GM12891 (cell line): ENCODE data around the gene VEZT.
A peak's percentile ranks its signal among the peaks of the same experiment; 100 is the strongest.

Source experiments
- PAX5 ChIP-seq: IDR thresholded peaks from 2 replicates; pipeline ENCODE4 v1.6.1; 2011; ENCODE audit warnings: low read length, moderate library complexity, mild to moderate bottlenecking; ENCODE audit not compliant: insufficient read depth, severe bottlenecking
- POLR2A ChIP-seq: IDR thresholded peaks from 2 replicates; pipeline ENCODE4 v1.6.1; 2011; ENCODE audit warnings: low read depth, low read length, control low read depth
- POLR2AphosphoS5 ChIP-seq: IDR thresholded peaks from 2 replicates; pipeline ENCODE4 v1.6.1; 2011; ENCODE audit warnings: low read depth, low read length, control low read depth
- TAF1 ChIP-seq: IDR thresholded peaks from 2 replicates; pipeline ENCODE4 v1.6.1; 2011; ENCODE audit warnings: low read depth, low read length, control low read depth

GRCh38 chr12:95198914-95199313 is 18.7 kb upstream of the VEZT start:
- TF ChIP-seq POLR2A (no peak), POLR2AphosphoS5 (no peak), TAF1 (0 out of 2 replicates have a peak, but pooled peaks have one; percentile 18), PAX5 (no peak)
